HepG2 (cell line): ENCODE measurements around the gene NEAT1. TPM values are rescaled to one million over a fixed set of nuclear protein-coding genes. Genes with fewer than 3 reads are reported as not detected.

Experiments
- DR1 ChIP-seq: sonication (generic); formaldehyde crosslinking; IDR thresholded peaks from 2 replicates; pipeline ENCODE4 v1.8.0; 2021; ENCODE audit warnings: mild to moderate bottlenecking, missing genetic modification reagents, inconsistent platforms
- ERF ChIP-seq: IDR thresholded peaks from 2 replicates; pipeline ENCODE4 v1.6.1; 2018; ENCODE audit warnings: missing biosample characterization, missing genetic modification reagents
- EZH2 ChIP-seq: conservative IDR thresholded peaks from 2 replicates; pipeline ENCODE4 v1.6.1; 2012; ENCODE audit warnings: mild to moderate bottlenecking, low read depth, low read length, moderate library complexity
- GLI4 ChIP-seq: sonication (generic); formaldehyde crosslinking; IDR thresholded peaks from 2 replicates; pipeline ENCODE4 v1.5.1; 2020; ENCODE audit warnings: missing genetic modification reagents, mild to moderate bottlenecking, moderate library complexity, borderline replicate concordance
- HOXD1 ChIP-seq: sonication (generic); formaldehyde crosslinking; IDR thresholded peaks from 2 replicates; pipeline ENCODE4 v1.5.0; 2020; ENCODE audit warnings: missing genetic modification reagents
- KDM5B ChIP-seq: sonication (generic); formaldehyde crosslinking; IDR thresholded peaks from 2 replicates; pipeline ENCODE4 v1.4.0; 2020; ENCODE audit warnings: missing genetic modification reagents, mild to moderate bottlenecking, borderline replicate concordance
- KDM6A ChIP-seq: IDR thresholded peaks from 2 replicates; pipeline ENCODE4 v1.6.1; 2016; ENCODE audit warnings: low read depth
- KLF9 ChIP-seq: IDR thresholded peaks from 2 replicates; pipeline ENCODE4 v1.6.1; 2016; ENCODE audit warnings: low read depth
- PITX1 ChIP-seq: sonication (generic); formaldehyde crosslinking; IDR thresholded peaks from 2 replicates; pipeline ENCODE4 v1.5.1; 2020; ENCODE audit warnings: mild to moderate bottlenecking, missing genetic modification reagents
- PTBP1 ChIP-seq: fragments of 200-400 bp; formaldehyde crosslinking; IDR thresholded peaks from 2 replicates; pipeline ENCODE4 v1.6.1; 2018; ENCODE audit warnings: low read length, low read depth; ENCODE audit not compliant: poor library complexity, severe bottlenecking
- SALL1 ChIP-seq: sonication (generic); formaldehyde crosslinking; IDR thresholded peaks from 2 replicates; pipeline ENCODE4 v1.8.0; 2022; ENCODE audit warnings: mild to moderate bottlenecking, missing genetic modification reagents
- SNAPC4 ChIP-seq: sonication (generic); formaldehyde crosslinking; IDR thresholded peaks from 2 replicates; pipeline ENCODE4 v1.4.0; 2020; ENCODE audit warnings: mild to moderate bottlenecking, missing genetic modification reagents
- SYNCRIP ChIP-seq: fragments of 200-400 bp; formaldehyde crosslinking; IDR thresholded peaks from 2 replicates; pipeline ENCODE4 v1.6.1; 2018; ENCODE audit warnings: mild to moderate bottlenecking, low read depth, low read length; ENCODE audit not compliant: insufficient read depth
- TEAD2 ChIP-seq: sonication (generic); formaldehyde crosslinking; IDR thresholded peaks from 2 replicates; pipeline ENCODE4 v1.9.0; 2021; ENCODE audit warnings: missing genetic modification reagents
- ZFAT ChIP-seq: sonication (generic); formaldehyde crosslinking; conservative IDR thresholded peaks from 2 replicates; pipeline ENCODE4 v1.8.1; 2023; ENCODE audit warnings: missing genetic modification reagents, inconsistent platforms
- ZFP82 ChIP-seq: sonication (generic); formaldehyde crosslinking; IDR thresholded peaks from 2 replicates; pipeline ENCODE4 v1.5.1; 2020; ENCODE audit warnings: mild to moderate bottlenecking, missing genetic modification reagents, borderline replicate concordance
- ZMAT5 ChIP-seq: sonication (generic); formaldehyde crosslinking; IDR thresholded peaks from 2 replicates; pipeline ENCODE4 v1.5.0; 2020; ENCODE audit warnings: mild to moderate bottlenecking, low read depth, missing genetic modification reagents, borderline replicate concordance
- ZNF230 ChIP-seq: sonication (generic); formaldehyde crosslinking; IDR thresholded peaks from 2 replicates; pipeline ENCODE4 v1.4.0; 2020; ENCODE audit warnings: mild to moderate bottlenecking, missing genetic modification reagents
- ZNF33B ChIP-seq: sonication (generic); formaldehyde crosslinking; IDR thresholded peaks from 2 replicates; pipeline ENCODE4 v1.5.1; 2020; ENCODE audit warnings: mild to moderate bottlenecking, missing genetic modification reagents
- ZNF800 ChIP-seq: sonication (generic); formaldehyde crosslinking; IDR thresholded peaks from 2 replicates; pipeline ENCODE4 v1.4.0; 2020; ENCODE audit warnings: missing genetic modification reagents
- polyA plus RNA-seq, 8 experiments: library from polyadenylated mRNA; depleted of rRNA in 3 of 8; stranded (reverse) in 7 of 8; unstranded in 1 of 8; fragments of >200 nt; fragmentation: Illumina TruSeq in 4 of 8; extraction: Trizol in 4 of 8; gene quantifications; 2 replicates each; pipeline versions ENCODE4 v1.2.1 to v1.2.3, GENCODE V29; 2011 to 2016; ENCODE audit warnings: low read depth in 4 of 8, missing spikeins in 1 of 8, mixed read lengths in 1 of 8; ENCODE audit not compliant: insufficient read depth in 1 of 8
- total RNA-seq, 5 experiments: library from RNA; depleted of rRNA; stranded (reverse); fragments of >200 nt; fragmentation: Illumina TruSeq; extraction: Trizol; gene quantifications; 2 replicates each; pipeline ENCODE4 v1.2.3, GENCODE V29; 2016; ENCODE audit warnings: low read depth in 1 of 5

The NEAT1 gene
- total and polyA plus RNA-seq, 2 of the 13 experiments (the other 11 are each of a cell fraction or from before 2014, with no cell fraction given) = 20.5 to 41.2 TPM

- TF ChIP-seq ZFAT (CRISPR knock-in tag) (no peak), DR1 (CRISPR knock-in tag) (no peak), GLI4 (no peak), ZFP82 (CRISPR knock-in tag) (no peak), KLF9 (CRISPR knock-in tag) (no peak), SALL1 (CRISPR knock-in tag) (peak; percentile 48), PITX1 (no peak), ZMAT5 (no peak), SNAPC4 (no peak), ZNF33B (CRISPR knock-in tag) (no peak), ZNF800 (CRISPR knock-in tag) (no peak), ZNF230 (CRISPR knock-in tag) (peak; percentile 55; the same call in 1 of the 2 replicates), PTBP1 (no peak), ERF (CRISPR knock-in tag) (0 out of 2 replicates have a peak, but pooled peaks have one; percentile 27), HOXD1 (no peak), SYNCRIP (no peak), TEAD2 (no peak), KDM5B (peak; percentile 77; the same call in 1 of the 2 replicates), KDM6A (CRISPR knock-in tag) (no peak), EZH2 (no peak)
These were observed 32.3 kb downstream of the NEAT1 start (continued) for GRCh38 chr11:65454696-65455456.
